Measurements from ENCODE around the gene CLTB. TPM values are rescaled to one million over a fixed set of nuclear protein-coding genes. Genes with fewer than 3 reads are reported as not detected.

The CLTB gene
- polyA plus RNA-seq, 1 of the 3 experiments (the other 2 are of a cell fraction) = 91.2 TPM

GRCh38 chr5:176412517-176413254 lies 3.7 kb downstream of the CLTB start:
- Histone ChIP-seq H4K20me1 (ENCODE audit: insufficient read depth) (no peaks in the 10 kb centered on the region), H3K27me3 (ENCODE audit: insufficient read depth) (no peaks in the 10 kb centered on the region), H3K4me1 (ENCODE audit: control insufficient read depth in 1 of 2, insufficient read depth in 2 of 2, low read depth in 1 of 2, low read length in 1 of 2) (peaks cover 0 to 12% of the 10 kb centered on the region in 2 experiments; a peak in 2 of 4 replicates), H3K9me3 (no peaks in the 10 kb centered on the region), H3K9me2 (no peaks in the 10 kb centered on the region), H3K27ac (ENCODE audit: low read depth in 2 of 2, low read length in 1 of 2) (no peak overlapping the region), H3K4me3 (ENCODE audit: low read depth in 2 of 2, low read length in 1 of 2) (no peak overlapping the region), H3K4me2 (no peak overlapping the region), H3K36me3 (replicated peaks in 1 of 2; ENCODE audit: control insufficient read depth in 1 of 2, insufficient read depth in 2 of 2, low read length in 1 of 2) (peaks cover 0 to 5% of the 10 kb centered on the region in 2 experiments), H2AFZ (ENCODE audit: low read depth) (no peak overlapping the region), H3K9ac (no peak overlapping the region), H3K79me2 (ENCODE audit: insufficient read depth) (peaks cover 21% of the 10 kb centered on the region; the same call in 1 of the 2 replicates), H3F3A (replicated peaks; ENCODE audit: insufficient read depth) (no peaks in the 10 kb centered on the region)
- WGBS (ENCODE audit: low lambda C conversion rate) = 92% methylated on average over 10 of the region's 10 CpGs
- DNase-seq = peak; percentile 5
- no peak for TF ChIP-seq FOXM1 (IDR thresholded peaks at IDR 0.05; ENCODE audit: low read depth)
- TF ChIP-seq MEF2A (IDR thresholded peaks at IDR 0.05; ENCODE audit: borderline replicate concordance, low read depth) = no peak
- TF ChIP-seq, protein P1, sequence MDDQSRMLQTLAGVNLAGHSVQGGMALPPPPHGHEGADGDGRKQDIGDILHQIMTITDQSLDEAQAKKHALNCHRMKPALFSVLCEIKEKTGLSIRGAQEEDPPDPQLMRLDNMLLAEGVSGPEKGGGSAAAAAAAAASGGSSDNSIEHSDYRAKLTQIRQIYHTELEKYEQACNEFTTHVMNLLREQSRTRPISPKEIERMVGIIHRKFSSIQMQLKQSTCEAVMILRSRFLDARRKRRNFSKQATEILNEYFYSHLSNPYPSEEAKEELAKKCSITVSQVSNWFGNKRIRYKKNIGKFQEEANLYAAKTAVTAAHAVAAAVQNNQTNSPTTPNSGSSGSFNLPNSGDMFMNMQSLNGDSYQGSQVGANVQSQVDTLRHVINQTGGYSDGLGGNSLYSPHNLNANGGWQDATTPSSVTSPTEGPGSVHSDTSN (IDR thresholded peaks at IDR 0.05) = no peak
- no peak for TF ChIP-seq CHD2 (IDR thresholded peaks at IDR 0.05; ENCODE audit: low read length, partially characterized antibody)
- ChIA-PET POLR2A (no interaction called here), CTCF (interaction anchor here (1.8 kb wide), 1 partner anchor 35 kb away, joined by 6 read pairs; the partner anchor contains the start of gene FAF2)

DNA sequence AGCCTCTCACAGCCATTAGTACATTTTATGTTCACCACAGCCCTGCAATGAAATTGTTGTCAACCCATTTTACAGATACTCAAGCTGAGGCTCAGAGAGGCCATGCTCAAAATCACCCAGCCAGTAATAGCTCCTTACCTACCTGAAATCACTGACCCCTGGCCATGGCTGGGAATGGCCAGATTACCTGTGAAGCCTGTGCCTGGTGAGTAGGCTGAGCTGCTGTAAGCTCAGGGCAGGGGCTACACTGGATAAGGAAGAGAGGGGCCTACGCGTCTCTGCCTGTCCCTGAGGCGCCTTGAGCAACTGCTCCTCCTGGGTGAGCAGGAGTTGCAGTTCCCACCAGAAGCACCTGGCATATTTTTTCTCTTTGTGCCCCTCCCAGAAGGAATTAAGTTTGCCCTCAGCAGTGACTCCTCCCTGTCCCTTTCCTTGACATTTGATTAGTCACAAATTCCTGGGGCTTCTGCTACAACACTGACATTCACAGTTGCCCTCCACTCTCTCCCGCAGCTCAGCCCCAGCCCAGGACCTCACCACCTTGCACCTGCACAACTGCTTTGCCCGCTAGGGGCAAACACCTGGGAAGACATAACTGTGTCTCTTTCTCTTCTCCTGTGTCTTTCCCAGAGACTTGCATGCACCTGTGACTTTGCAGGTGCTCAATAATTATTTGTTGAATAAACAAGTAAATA lies 5.7 kb downstream of the CLTB start:
- H3K9me3 ChIP-seq = no peaks in the 10 kb centered on the region
- ChIA-PET CTCF (interaction anchor here (1.2 kb wide), 1 partner anchor 37 kb away, joined by 5 read pairs; no protein-coding TSS in a partner anchor), POLR2A (no interaction called here)
- H3K4me3 ChIP-seq (ENCODE audit: low read depth in 2 of 2, low read length in 1 of 2) = no peak overlapping the region
- H4K20me1 ChIP-seq (ENCODE audit: insufficient read depth) = no peaks in the 10 kb centered on the region
- no peaks in the 10 kb centered on the region for H3F3A ChIP-seq (replicated peaks; ENCODE audit: insufficient read depth)
- 96% methylated on average over 3 of the region's 5 CpGs for WGBS (ENCODE audit: low lambda C conversion rate)
- no peaks in the 10 kb centered on the region for H3K27me3 ChIP-seq (ENCODE audit: insufficient read depth)
- DNase-seq = no peak
- no peaks in the 10 kb centered on the region for H3K9me2 ChIP-seq
- H3K27ac ChIP-seq (ENCODE audit: low read depth in 2 of 2, low read length in 1 of 2) = no peak overlapping the region
- H3K9ac ChIP-seq = no peak overlapping the region
- H3K36me3 ChIP-seq (replicated peaks in 1 of 2; ENCODE audit: control insufficient read depth in 1 of 2, insufficient read depth in 2 of 2, low read length in 1 of 2) = peaks cover 0 to 9% of the 10 kb centered on the region in 2 experiments
- H3K4me1 ChIP-seq (ENCODE audit: control insufficient read depth in 1 of 2, insufficient read depth in 2 of 2, low read depth in 1 of 2, low read length in 1 of 2) = peaks cover 0 to 4% of the 10 kb centered on the region in 2 experiments; a peak in 2 of 4 replicates
- TF ChIP-seq RXRA (IDR thresholded peaks at IDR 0.05; ENCODE audit: borderline replicate concordance, low read depth) = no peak
- no peak for TF ChIP-seq RCOR1 (IDR thresholded peaks at IDR 0.05; ENCODE audit: low read length)
- H3K4me2 ChIP-seq = no peak overlapping the region
- no peak overlapping the region for H2AFZ ChIP-seq (ENCODE audit: low read depth)
- peaks cover 18% of the 10 kb centered on the region; the same call in 1 of the 2 replicates for H3K79me2 ChIP-seq (ENCODE audit: insufficient read depth)

- no peak for DNase-seq
- H3K9ac ChIP-seq = no peak overlapping the region
- no peak overlapping the region for H3K27ac ChIP-seq (ENCODE audit: low read depth in 2 of 2, low read length in 1 of 2)
- H3K9me2 ChIP-seq = no peaks in the 10 kb centered on the region
- TF ChIP-seq EZH2phosphoT487 (IDR thresholded peaks at IDR 0.05; ENCODE audit: borderline replicate concordance, low read depth) = no peak
- no peak for TF ChIP-seq TEAD4 (IDR thresholded peaks at IDR 0.05; ENCODE audit: borderline replicate concordance, insufficient read depth)
- no peak for TF ChIP-seq JUND (IDR thresholded peaks at IDR 0.05)
- no peak for TF ChIP-seq RCOR1 (IDR thresholded peaks at IDR 0.05; ENCODE audit: low read length)
- H3K79me2 ChIP-seq (ENCODE audit: insufficient read depth) = peaks cover 12% of the 10 kb centered on the region; the same call in 1 of the 2 replicates
- no peaks in the 10 kb centered on the region; a peak in 1 of 4 replicates for H3K4me1 ChIP-seq (ENCODE audit: control insufficient read depth in 1 of 2, insufficient read depth in 2 of 2, low read depth in 1 of 2, low read length in 1 of 2)
- no peak overlapping the region for H2AFZ ChIP-seq (ENCODE audit: low read depth)
- ChIA-PET POLR2A (interaction anchor here (0.6 kb wide), 1 partner anchor 9 kb away, joined by 4 read pairs; no protein-coding TSS in a partner anchor), CTCF (interaction anchor here (1.2 kb wide), 1 partner anchor 38 kb away, joined by 5 read pairs; no protein-coding TSS in a partner anchor)
- no peaks in the 10 kb centered on the region for H3F3A ChIP-seq (replicated peaks; ENCODE audit: insufficient read depth)
- no peaks in the 10 kb centered on the region for H3K9me3 ChIP-seq
- peaks cover 0 to 9% of the 10 kb centered on the region in 2 experiments for H3K36me3 ChIP-seq (replicated peaks in 1 of 2; ENCODE audit: control insufficient read depth in 1 of 2, insufficient read depth in 2 of 2, low read length in 1 of 2)
- 94% methylated on average over 4 of the region's 4 CpGs for WGBS (ENCODE audit: low lambda C conversion rate)
- no peaks in the 10 kb centered on the region for H3K27me3 ChIP-seq (ENCODE audit: insufficient read depth)
- H3K4me2 ChIP-seq = no peak overlapping the region
- H3K4me3 ChIP-seq (ENCODE audit: low read depth in 2 of 2, low read length in 1 of 2) = no peak overlapping the region
- H4K20me1 ChIP-seq (ENCODE audit: insufficient read depth) = no peaks in the 10 kb centered on the region
Measured at GRCh38 chr5:176409765-176410164, 6.6 kb downstream of the CLTB start.
